Peyer's patch (tissue), 4 donors: ENCODE measurements around the gene OXCT1.

ENCODE experiments used
- CTCF ChIP-seq, 6 experiments: fragments of 450-650 bp in 4 of 6; fragments of 200-600 bp in 2 of 6; sonication (generic) in 1 of 6; IDR thresholded peaks; one replicate each; pipeline ENCODE4 v1.5.1; 2017 to 2019; ENCODE audit warnings: antibody characterized with exemption in 6 of 6, mild to moderate bottlenecking in 3 of 6, moderate library complexity in 1 of 6
- POLR2A ChIP-seq, 2 donors: fragments of 450-650 bp; IDR thresholded peaks; one replicate each; pipeline ENCODE4 v1.5.1; 2017; ENCODE audit warnings: antibody characterized with exemption in 2 of 2, mild to moderate bottlenecking in 2 of 2, moderate library complexity in 2 of 2

- TF ChIP-seq CTCF (IDR thresholded peaks at IDR 0.05) (no peak), POLR2A (IDR thresholded peaks at IDR 0.05) (no peak)
These were observed 187.6 kb downstream of the OXCT1 start for GRCh38 chr5:41682641-41683040.
